K562 (cell line): ENCODE measurements around the gene HDHD2. TPM values are rescaled to one million over a fixed set of nuclear protein-coding genes. Genes with fewer than 3 reads are reported as not detected.

ENCODE experiments used
- ATAC-seq: fragments of 200-7000 bp; cut with Tn5 transposase; 3 replicates; pipeline ENCODE4 v1.9.1; 2020; ENCODE audit warnings: moderate library complexity
- BruUV-seq: library from RNA; stranded (reverse); fragments of 400-500 nt; replicated peaks from 2 replicates; lab custom pipeline; 2021; lab: Mats Ljungman, UMichigan
- CTCF ChIA-PET: fragments of 300-600 bp; formaldehyde crosslinking; extraction: SDS; loops from one replicate; lab custom pipeline; 2021; ENCODE audit warnings: low intra/inter-chr PET ratio; lab: Yijun Ruan, JAX
- POLR2A ChIA-PET: fragments of 300-600, 350-650 bp; sonication (Branson Sonifier 250); formaldehyde crosslinking; extraction: SDS; loops from one replicate; lab custom pipeline; 2021; ENCODE audit warnings: antibody characterized with exemption, inconsistent platforms; lab: Yijun Ruan, JAX
- DNase-seq, 4 experiments: peaks; one replicate each; pipeline versions ENCODE4 v3.0.0 to v3.0.0-alpha.2; 2011 to 2018; ENCODE audit warnings: low spot score in 3 of 4, mixed read lengths in 3 of 4; ENCODE audit errors: extremely low read depth in 1 of 4
- FAIRE-seq: peaks from 2 replicates; lab custom pipeline; 2011; peaks lifted over from hg19 to GRCh38; lab: Jason Lieb, UNC
- H2AFZ ChIP-seq: 2 replicates; pipeline ENCODE4 v1.6.0; 2011; ENCODE audit warnings: low read depth, low read length, control low read depth, inconsistent platforms
- H3K27ac ChIP-seq: fragments of 200-600 bp; 3 replicates; pipeline ENCODE4 v1.8.0; 2011; ENCODE audit warnings: low read depth, mild to moderate bottlenecking, control low read depth, inconsistent platforms, low read length, moderate library complexity, mixed read lengths; ENCODE audit errors: extremely low read depth
- H3K27me3 ChIP-seq, 2 experiments: fragments of 300-600 bp in 1 of 2; 2 replicates in 1 of 2; 3 replicates in 1 of 2; pipeline versions ENCODE4 v1.6.0 to v1.8.0; 2011; ENCODE audit warnings: inconsistent platforms in 2 of 2, low read length in 2 of 2, mild to moderate bottlenecking in 1 of 2, mixed read lengths in 1 of 2, moderate library complexity in 1 of 2; ENCODE audit not compliant: control insufficient read depth in 2 of 2, insufficient read depth in 2 of 2
- H3K36me3 ChIP-seq: fragments of 300-600 bp; 3 replicates; pipeline ENCODE4 v1.8.0; 2011; ENCODE audit warnings: mild to moderate bottlenecking, low read length, inconsistent platforms; ENCODE audit not compliant: control insufficient read depth, insufficient read depth
- H3K4me1 ChIP-seq, 2 experiments: fragments of 200-600 bp in 1 of 2; replicated peaks in 1 of 2; 2 replicates in 1 of 2; 3 replicates in 1 of 2; pipeline versions ENCODE4 v1.5.1 to v1.8.0; 2011; ENCODE audit warnings: inconsistent platforms in 2 of 2, low read length in 2 of 2, mild to moderate bottlenecking in 1 of 2, mixed read lengths in 1 of 2, moderate library complexity in 1 of 2; ENCODE audit not compliant: control insufficient read depth in 2 of 2, insufficient read depth in 2 of 2
- H3K4me2 ChIP-seq: 2 replicates; pipeline ENCODE4 v1.6.1; 2011; ENCODE audit warnings: low read length, control low read depth, inconsistent platforms, mixed read lengths; ENCODE audit not compliant: insufficient read depth
- H3K4me3 ChIP-seq: fragments of 200-600 bp; sonication (generic), shearing (Covaris generic); 2 replicates; pipeline ENCODE4 v1.5.1; 2016; ENCODE audit warnings: control low read depth, inconsistent platforms
- H3K79me2 ChIP-seq: fragments of 200-600 bp; 3 replicates; pipeline ENCODE4 v1.8.0; 2011; ENCODE audit warnings: low read length, inconsistent platforms; ENCODE audit not compliant: control insufficient read depth, insufficient read depth
- H3K9ac ChIP-seq, 2 experiments: 2 replicates each; pipeline versions ENCODE4 v1.6.0 to v1.6.1; 2011; ENCODE audit warnings: low read depth in 2 of 2, low read length in 2 of 2, control low read depth in 1 of 2, inconsistent platforms in 1 of 2, mild to moderate bottlenecking in 1 of 2, mixed read lengths in 1 of 2; ENCODE audit not compliant: insufficient read depth in 1 of 2
- H3K9me1 ChIP-seq: one replicate; pipeline ENCODE4 v1.6.0; 2011; ENCODE audit warnings: inconsistent platforms, mild to moderate bottlenecking, low read length, moderate library complexity; ENCODE audit not compliant: control insufficient read depth, insufficient read depth
- H3K9me3 ChIP-seq: replicated peaks from 2 replicates; pipeline ENCODE4 v1.5.1; 2011; ENCODE audit warnings: low read depth, low read length, inconsistent platforms; ENCODE audit not compliant: control insufficient read depth, insufficient read depth
- H4K20me1 ChIP-seq: replicated peaks from 2 replicates; pipeline ENCODE4 v1.6.1; 2011; ENCODE audit warnings: low read length, inconsistent platforms, mixed read lengths; ENCODE audit not compliant: control insufficient read depth, insufficient read depth
- IFI16 ChIP-seq: fragments of 250-450 bp; sonication (Bioruptor Pico); IDR thresholded peaks from 2 replicates; pipeline ENCODE4 v2.1.2; 2022; ENCODE audit warnings: mild to moderate bottlenecking, inconsistent platforms
- ILF3 ChIP-seq: fragments of 450-650 bp; IDR thresholded peaks from 2 replicates; pipeline ENCODE4 v1.6.1; 2018; ENCODE audit warnings: antibody characterized with exemption, mild to moderate bottlenecking, moderate library complexity, borderline replicate concordance
- ILK ChIP-seq: fragments of 450-650 bp; IDR thresholded peaks from 2 replicates; pipeline ENCODE4 v1.6.1; 2016; ENCODE audit warnings: missing genetic modification characterization, low read depth, mild to moderate bottlenecking, missing compliant biosample characterization, moderate library complexity, borderline replicate concordance
- MEF2A ChIP-seq: IDR thresholded peaks from 2 replicates; pipeline ENCODE4 v1.6.1; 2011; ENCODE audit warnings: low read depth, mild to moderate bottlenecking, low read length, moderate library complexity; ENCODE audit not compliant: control insufficient read depth
- MIER1 ChIP-seq: fragments of 450-650 bp; IDR thresholded peaks from 2 replicates; pipeline ENCODE4 v1.6.1; 2016; ENCODE audit warnings: antibody characterized with exemption, mild to moderate bottlenecking, low read depth
- PHF8 ChIP-seq: fragments of 200-600 bp; sonication (generic); IDR thresholded peaks from 2 replicates; pipeline ENCODE4 v1.6.1; 2012; ENCODE audit warnings: mixed run types, mild to moderate bottlenecking, inconsistent platforms, low read length, moderate library complexity, borderline replicate concordance
- RBM39 ChIP-seq: fragments of 200-400 bp; formaldehyde crosslinking; optimal IDR thresholded peaks from 2 replicates; pipeline ENCODE3; 2018; ENCODE audit warnings: low read depth, low read length
- RFX7 ChIP-seq: fragments of 250-450 bp; sonication (Bioruptor Pico); IDR thresholded peaks from 2 replicates; pipeline ENCODE4 v1.5.1; 2021; ENCODE audit warnings: mild to moderate bottlenecking
- ZNF311 ChIP-seq: fragments of 250-450 bp; sonication (Bioruptor Pico); IDR thresholded peaks from 2 replicates; pipeline ENCODE4 v1.4.0; 2020; ENCODE audit warnings: mild to moderate bottlenecking, moderate library complexity
- ZNF586 ChIP-seq: fragments of 450-650 bp; formaldehyde crosslinking; conservative IDR thresholded peaks from 2 replicates; pipeline ENCODE4 v1.4.0; 2020; ENCODE audit warnings: mild to moderate bottlenecking, moderate library complexity
- ZNF75A ChIP-seq: fragments of 450-650 bp; formaldehyde crosslinking; IDR thresholded peaks from 2 replicates; pipeline ENCODE4 v1.4.0; 2020; ENCODE audit warnings: mild to moderate bottlenecking
- WGBS: fragments of 100-300 bp; shearing (Covaris generic); methylation state at CpG from one replicate; pipeline ENCODE4 v1.1.6; 2016; ENCODE audit warnings: low coverage, mixed read lengths; ENCODE audit not compliant: insufficient coverage; ENCODE audit errors: missing lambda C conversion rate; 5-methylcytosine and 5-hydroxymethylcytosine counted together
- in situ Hi-C: fragments of 300-500 bp; cut with MboI; formaldehyde crosslinking; loops from 4 replicates; pipeline ENCODE4 v1.15.0; 2018; ENCODE audit warnings: inconsistent platforms, mixed read lengths
- intact Hi-C: fragments of 100-400 bp; cut with micrococcal nuclease; formaldehyde crosslinking; loops from 2 replicates; pipeline ENCODE4 v1.14.2; 2022
- polyA plus RNA-seq, 8 experiments: library from polyadenylated mRNA; depleted of rRNA in 4 of 8; stranded (reverse) in 5 of 8; unstranded in 3 of 8; fragments of >200 nt; fragmentation: Nextera tagmentation in 2 of 8; fragmentation: Illumina TruSeq in 1 of 8; extraction: Ambion mirVana in 2 of 8; extraction: Trizol in 1 of 8; gene quantifications; 2 replicates each; pipeline versions ENCODE4 v1.2.1 to v1.2.3, GENCODE V29; 2011 to 2014; ENCODE audit warnings: inconsistent platforms in 1 of 8, missing spikeins in 1 of 8
- total RNA-seq, 7 experiments: library from RNA; depleted of rRNA in 6 of 7; stranded (reverse); fragments of >200 nt in 6 of 7; fragmentation: Illumina TruSeq in 2 of 7; extraction: Trizol in 2 of 7; gene quantifications; 2 replicates each; pipeline versions ENCODE4 v1.2.1 to v1.2.3, GENCODE V29; 2011 to 2021; ENCODE audit warnings: low replicate concordance in 1 of 7
- TF ChIP-seq, protein P1 (sequence below): fragments of 250-450 bp; sonication (Bioruptor Pico); IDR thresholded peaks from 2 replicates; pipeline ENCODE4 v1.8.0; 2022; ENCODE audit warnings: moderate library complexity, mild to moderate bottlenecking, inconsistent platforms
- TF ChIP-seq, protein P2 (sequence below): IDR thresholded peaks from 3 replicates; pipeline ENCODE4 v1.6.1; 2011; ENCODE audit warnings: borderline replicate concordance, mild to moderate bottlenecking; ENCODE audit not compliant: insufficient read length, insufficient read depth

The HDHD2 gene
- total and polyA plus RNA-seq, 9 of the 15 experiments (the other 6 are each of a cell fraction or from before 2014, with no cell fraction given): 6.8 to 25.2 (median 21.5) TPM

- POLR2A ChIA-PET: no interaction called here
- ATAC-seq: no peak
- no peaks in the 10 kb centered on the region for H3K79me2 ChIP-seq
- H3K4me1 ChIP-seq: no peaks in the 10 kb centered on the region
- H3K9me1 ChIP-seq: no peaks in the 10 kb centered on the region
- 3% methylated on average over 8 of the region's 8 CpGs for WGBS
- no peak overlapping the region for H2AFZ ChIP-seq
- BruUV-seq: no TSS peak
- H3K36me3 ChIP-seq: no peaks in the 10 kb centered on the region
- no peaks in the 10 kb centered on the region for H4K20me1 ChIP-seq
- no peaks in the 10 kb centered on the region for H3K9me3 ChIP-seq
- CTCF ChIA-PET: no interaction called here
- H3K4me2 ChIP-seq: no peak overlapping the region
- FAIRE-seq: no peak
- DNase-seq: no peak
- no peak overlapping the region for H3K27ac ChIP-seq
- in situ Hi-C loops (no loop called here), intact Hi-C loops (no loop called here)
- H3K27me3 ChIP-seq: peaks cover 0 to 5% of the 10 kb centered on the region in 2 experiments; a peak in 1 of 5 replicates
- H3K4me3 ChIP-seq: no peak overlapping the region
- H3K9ac ChIP-seq: no peak overlapping the region
- TF ChIP-seq ZNF586 (CRISPR knock-in tag) (no peak), MIER1 (no peak), IFI16 (CRISPR knock-in tag) (no peak), ILK (tag) (no peak), MEF2A (no peak), PHF8 (no peak), ZNF311 (CRISPR knock-in tag) (no peak), RBM39 (no peak), ZNF75A (CRISPR knock-in tag) (no peak), ILF3 (no peak), RFX7 (CRISPR knock-in tag) (no peak)
- TF ChIP-seq, protein P1, sequence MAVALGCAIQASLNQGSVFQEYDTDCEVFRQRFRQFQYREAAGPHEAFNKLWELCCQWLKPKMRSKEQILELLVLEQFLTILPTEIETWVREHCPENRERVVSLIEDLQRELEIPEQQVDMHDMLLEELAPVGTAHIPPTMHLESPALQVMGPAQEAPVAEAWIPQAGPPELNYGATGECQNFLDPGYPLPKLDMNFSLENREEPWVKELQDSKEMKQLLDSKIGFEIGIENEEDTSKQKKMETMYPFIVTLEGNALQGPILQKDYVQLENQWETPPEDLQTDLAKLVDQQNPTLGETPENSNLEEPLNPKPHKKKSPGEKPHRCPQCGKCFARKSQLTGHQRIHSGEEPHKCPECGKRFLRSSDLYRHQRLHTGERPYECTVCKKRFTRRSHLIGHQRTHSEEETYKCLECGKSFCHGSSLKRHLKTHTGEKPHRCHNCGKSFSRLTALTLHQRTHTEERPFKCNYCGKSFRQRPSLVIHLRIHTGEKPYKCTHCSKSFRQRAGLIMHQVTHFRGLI (CRISPR knock-in tag): no peak
- TF ChIP-seq, protein P2, sequence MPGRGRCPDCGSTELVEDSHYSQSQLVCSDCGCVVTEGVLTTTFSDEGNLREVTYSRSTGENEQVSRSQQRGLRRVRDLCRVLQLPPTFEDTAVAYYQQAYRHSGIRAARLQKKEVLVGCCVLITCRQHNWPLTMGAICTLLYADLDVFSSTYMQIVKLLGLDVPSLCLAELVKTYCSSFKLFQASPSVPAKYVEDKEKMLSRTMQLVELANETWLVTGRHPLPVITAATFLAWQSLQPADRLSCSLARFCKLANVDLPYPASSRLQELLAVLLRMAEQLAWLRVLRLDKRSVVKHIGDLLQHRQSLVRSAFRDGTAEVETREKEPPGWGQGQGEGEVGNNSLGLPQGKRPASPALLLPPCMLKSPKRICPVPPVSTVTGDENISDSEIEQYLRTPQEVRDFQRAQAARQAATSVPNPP: no peak
These were observed 87.2 kb downstream of the HDHD2 start for GRCh38 chr18:47063096-47063495.
